ENCODE data around the gene TPBGL. TPM values are rescaled to one million over a fixed set of nuclear protein-coding genes. Genes with fewer than 3 reads are reported as not detected.

The TPBGL gene
- total RNA-seq, 1 donor from 2014 or later, result not detected

- DNase-seq (no peak), ATAC-seq (ENCODE audit: low read depth) (no peak)
- ChIA-PET POLR2A (no interaction called here), CTCF (no interaction called here)
- peaks cover 5% of the 10 kb centered on the region for H3K27me3 Mint-ChIP-seq
- no peaks in the 10 kb centered on the region for H3K9me3 Mint-ChIP-seq
- H3K4me3 Mint-ChIP-seq, result no peak overlapping the region
- no peaks in the 10 kb centered on the region for H3K36me3 Mint-ChIP-seq (ENCODE audit: low read depth)
- no peak for TF ChIP-seq CTCF (IDR thresholded peaks at IDR 0.05)
- no peaks in the 10 kb centered on the region for H3K4me1 Mint-ChIP-seq
- no peak overlapping the region for H3K27ac Mint-ChIP-seq
- intact Hi-C loops (cut with micrococcal nuclease), result no loop called here
Observed at GRCh38 chr11:75291741-75292140, 51.2 kb downstream of the TPBGL start.

GRCh38 chr11:75292943-75293342 is 52.4 kb downstream of the TPBGL start:
- CTCF ChIA-PET, result no interaction called here
- POLR2A ChIA-PET, result no interaction called here
- Mint-ChIP-seq H3K27ac (no peak overlapping the region), H3K27me3 (peaks cover 5% of the 10 kb centered on the region), H3K4me3 (no peak overlapping the region), H3K9me3 (no peaks in the 10 kb centered on the region), H3K36me3 (ENCODE audit: low read depth) (no peaks in the 10 kb centered on the region), H3K4me1 (no peaks in the 10 kb centered on the region)
- no peak for TF ChIP-seq CTCF (IDR thresholded peaks at IDR 0.05)
- intact Hi-C loops (cut with micrococcal nuclease), result no loop called here
- ATAC-seq (ENCODE audit: low read depth), result no peak
- no peak for DNase-seq

Other genes starting within 250 kb of the TPBGL start
- not detected in 2 replicates for gene OR2AT4, start 143.9 kb upstream of the TPBGL start, total RNA-seq
- gene SLCO2B1, start 89.7 kb upstream of the TPBGL start, total RNA-seq, result 0.18 and 0.42 TPM in 2 replicates
- 0.24 and 0.62 TPM in 2 replicates for gene ARRB1, start 110.9 kb downstream of the TPBGL start, total RNA-seq
- 4,635 and 5,236 TPM in 2 replicates for gene RPS3, start 158.7 kb downstream of the TPBGL start, total RNA-seq
- gene KLHL35, start 192.4 kb downstream of the TPBGL start, total RNA-seq, result 0.11 and 0.49 TPM in 2 replicates

Measured in activated B cell treated with CpG ODN at 0.5 μM for 24 hours (primary cell).